OCI-LY7 (cell line): ENCODE measurements around the gene AKAP13. TPM values are rescaled to one million over a fixed set of nuclear protein-coding genes. Genes with fewer than 3 reads are reported as not detected.

Experiments used
- BruUV-seq: library from RNA; stranded (reverse); fragments of 400-500 nt; replicated peaks from 2 replicates; lab custom pipeline; 2021; lab: Mats Ljungman, UMichigan
- CTCF ChIA-PET: fragments of 300-600 bp; sonication (Branson Sonifier 250); formaldehyde crosslinking; loops from one replicate; lab custom pipeline; 2022; ENCODE audit warnings: antibody characterized with exemption; ENCODE audit not compliant: unreplicated experiment; lab: Charles Lee
- POLR2A ChIA-PET: fragments of 300-600 bp; sonication (Branson Sonifier 250); formaldehyde crosslinking; loops from one replicate; lab custom pipeline; 2022; ENCODE audit warnings: antibody characterized with exemption; lab: Charles Lee
- DNase-seq: peaks from one replicate; pipeline ENCODE4 v3.0.0-alpha.2; 2015; ENCODE audit warnings: low spot score
- H2AFZ ChIP-seq: fragments of 200-600 bp; sonication (generic), shearing (Covaris generic); 2 replicates; pipeline ENCODE4 v1.6.1; 2014; ENCODE audit warnings: mild to moderate bottlenecking, antibody characterized with exemption, low read length, moderate library complexity
- H3K27ac ChIP-seq: fragments of 200-600 bp; sonication (generic); 2 replicates; pipeline ENCODE4 v1.5.1; 2014; ENCODE audit warnings: mixed run types, low read depth, mild to moderate bottlenecking, moderate library complexity, low read length, inconsistent platforms; ENCODE audit not compliant: poor library complexity, severe bottlenecking
- H3K36me3 ChIP-seq: fragments of 200-600 bp; sonication (generic); 2 replicates; pipeline ENCODE4 v1.6.1; 2014; ENCODE audit warnings: mild to moderate bottlenecking, antibody characterized with exemption, low read length, moderate library complexity, mixed read lengths; ENCODE audit not compliant: insufficient read depth
- H3K4me1 ChIP-seq: fragments of 200-600 bp; sonication (generic); 2 replicates; pipeline ENCODE4 v1.5.1; 2014; ENCODE audit warnings: mild to moderate bottlenecking, low read length; ENCODE audit not compliant: insufficient read depth, poor library complexity, severe bottlenecking
- H3K4me2 ChIP-seq: fragments of 200-600 bp; sonication (generic); 2 replicates; pipeline ENCODE4 v1.6.1; 2014; ENCODE audit warnings: mild to moderate bottlenecking, low read length
- H3K4me3 ChIP-seq: fragments of 200-600 bp; sonication (generic); 2 replicates; pipeline ENCODE4 v1.5.1; 2014; ENCODE audit warnings: mild to moderate bottlenecking, low read depth, low read length; ENCODE audit not compliant: poor library complexity, severe bottlenecking
- H3K79me2 ChIP-seq: fragments of 200-600 bp; sonication (generic); 2 replicates; pipeline ENCODE4 v1.6.1; 2016; ENCODE audit warnings: low read depth, mild to moderate bottlenecking, low read length, moderate library complexity, mixed read lengths; ENCODE audit not compliant: insufficient read depth
- H3K9me2 ChIP-seq: fragments of 200-600 bp; sonication (generic); 2 replicates; pipeline ENCODE4 v1.6.1; 2016; ENCODE audit warnings: mild to moderate bottlenecking, low read length, mixed read lengths; ENCODE audit not compliant: insufficient read depth
- H3K9me3 ChIP-seq: fragments of 200-600 bp; sonication (generic); 2 replicates; pipeline ENCODE4 v1.6.1; 2014; ENCODE audit warnings: mild to moderate bottlenecking, mixed run types, low read length, mixed read lengths
- H4K20me1 ChIP-seq: fragments of 200-600 bp; sonication (generic); 2 replicates; pipeline ENCODE4 v1.6.1; 2014; ENCODE audit warnings: mild to moderate bottlenecking, antibody characterized with exemption, low read length, moderate library complexity, mixed read lengths; ENCODE audit not compliant: insufficient read depth
- CTCF ChIP-seq: fragments of 200-600 bp; sonication (generic); conservative IDR thresholded peaks from 2 replicates; pipeline ENCODE4 v1.5.1; 2014; ENCODE audit warnings: mild to moderate bottlenecking, antibody characterized with exemption, low read length, moderate library complexity, mixed read lengths
- EZH2phosphoT487 ChIP-seq: fragments of 200-600 bp; sonication (generic); IDR thresholded peaks from 2 replicates; pipeline ENCODE4 v1.6.1; 2018; ENCODE audit warnings: low read depth, borderline replicate concordance, mild to moderate bottlenecking, mixed run types, antibody characterized with exemption, low read length, moderate library complexity, mixed read lengths
- intact Hi-C: fragments of 100-400 bp; cut with micrococcal nuclease; formaldehyde crosslinking; loops from one replicate; pipeline ENCODE4 v1.10.0; 2022; ENCODE audit not compliant: unreplicated experiment
- total RNA-seq, 2 experiments: library from RNA; depleted of rRNA in 1 of 2; stranded (reverse); fragments of >200 nt in 1 of 2; shearing (Covaris generic) in 1 of 2; gene quantifications; 2 replicates each; pipeline ENCODE4 v1.2.3, GENCODE V29; 2014 to 2022

The AKAP13 gene
- total RNA-seq, 2 experiments from 2014 or later: 140 to 250 TPM

DNA sequence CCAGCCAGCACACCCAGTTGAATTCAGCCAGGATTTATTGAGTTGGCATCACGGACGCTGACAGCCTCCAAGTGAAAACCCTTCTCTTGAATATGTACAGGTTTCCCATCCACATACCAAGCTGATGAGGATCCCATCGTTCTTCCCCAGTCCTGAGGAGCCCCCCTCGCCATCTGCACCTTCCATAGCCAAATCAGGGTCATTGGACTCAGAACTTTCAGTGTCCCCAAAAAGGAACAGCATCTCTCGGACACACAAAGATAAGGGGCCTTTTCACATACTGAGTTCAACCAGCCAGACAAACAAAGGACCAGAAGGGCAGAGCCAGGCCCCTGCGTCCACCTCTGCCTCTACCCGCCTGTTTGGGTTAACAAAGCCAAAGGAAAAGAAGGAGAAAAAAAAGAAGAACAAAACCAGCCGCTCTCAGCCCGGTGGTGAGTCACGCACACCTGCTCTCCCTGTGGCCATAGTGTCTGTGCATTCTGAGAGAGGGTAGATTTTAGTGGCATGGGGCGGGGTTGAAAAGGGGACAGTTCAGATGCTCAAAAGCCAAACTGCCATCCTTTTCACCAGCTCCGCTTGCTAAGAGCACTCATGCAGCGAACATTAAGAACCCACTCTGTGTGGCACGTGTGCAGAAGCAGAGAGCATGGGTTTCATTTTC lies 363.1 kb downstream of the AKAP13 start:
- ChIA-PET POLR2A (no interaction called here), CTCF (no interaction called here)
- H3K4me1 ChIP-seq: no peaks in the 10 kb centered on the region
- no peaks in the 10 kb centered on the region for H4K20me1 ChIP-seq
- no peak overlapping the region for H3K4me3 ChIP-seq
- intact Hi-C loops: loop anchor here (5.0 kb wide), 1 partner anchor 49 kb away; the partner anchor contains the start of gene KLHL25
- no peaks in the 10 kb centered on the region for H3K79me2 ChIP-seq
- no peaks in the 10 kb centered on the region for H3K9me2 ChIP-seq
- no peak overlapping the region for H2AFZ ChIP-seq
- no peak overlapping the region for H3K27ac ChIP-seq
- TF ChIP-seq CTCF (no peak), EZH2phosphoT487 (no peak)
- no peak overlapping the region for H3K4me2 ChIP-seq
- no peak for DNase-seq
- H3K36me3 ChIP-seq: peaks cover 98% of the 10 kb centered on the region
- no TSS peak for BruUV-seq
- H3K9me3 ChIP-seq: no peaks in the 10 kb centered on the region

- ChIA-PET CTCF (no interaction called here), POLR2A (no interaction called here)
- Histone ChIP-seq H3K4me3 (no peak overlapping the region), H3K9me3 (no peaks in the 10 kb centered on the region), H3K4me1 (no peaks in the 10 kb centered on the region), H2AFZ (no peak overlapping the region), H4K20me1 (no peaks in the 10 kb centered on the region), H3K27ac (no peak overlapping the region), H3K4me2 (no peak overlapping the region), H3K9me2 (no peaks in the 10 kb centered on the region), H3K36me3 (peaks cover 98% of the 10 kb centered on the region), H3K79me2 (no peaks in the 10 kb centered on the region)
- TF ChIP-seq CTCF (no peak), EZH2phosphoT487 (no peak)
- BruUV-seq: no TSS peak
- intact Hi-C loops: loop anchor here (5.0 kb wide), 1 partner anchor 48 kb away; the partner anchor contains the start of gene KLHL25
- no peak for DNase-seq
Observed at GRCh38 chr15:85744579-85744978, 364.2 kb downstream of the AKAP13 start.

DNA sequence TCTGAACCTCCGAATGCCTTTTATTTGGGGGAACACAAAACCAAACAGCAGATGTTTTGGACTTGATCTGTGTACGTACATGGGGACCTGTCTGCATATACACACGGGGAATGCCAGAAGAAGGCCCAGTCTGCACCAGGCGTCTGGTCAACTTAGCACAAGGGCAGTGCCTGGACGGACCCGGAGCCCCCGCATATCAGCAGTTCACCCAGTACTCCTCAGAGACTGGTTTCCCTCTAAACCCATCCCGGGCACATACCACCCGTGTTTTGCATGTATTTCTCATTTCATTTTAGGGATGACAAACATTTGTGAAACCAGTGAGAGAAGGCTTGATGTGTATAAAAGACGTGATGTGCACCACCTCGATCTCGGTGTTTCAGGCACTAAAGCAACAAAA lies 364.6 kb downstream of the AKAP13 start:
- no peak for DNase-seq
- no TSS peak for BruUV-seq

More for the DNA sequence above, 364.6 kb downstream of the AKAP13 start:
- peaks cover 95% of the 10 kb centered on the region for H3K36me3 ChIP-seq
- H3K79me2 ChIP-seq: no peaks in the 10 kb centered on the region
- no peak overlapping the region for H2AFZ ChIP-seq
- no peaks in the 10 kb centered on the region for H3K9me2 ChIP-seq
- H3K4me1 ChIP-seq: no peaks in the 10 kb centered on the region
- TF ChIP-seq EZH2phosphoT487: no peak
- POLR2A ChIA-PET: no interaction called here
- no peak overlapping the region for H3K4me2 ChIP-seq
- H4K20me1 ChIP-seq: no peaks in the 10 kb centered on the region
- no peak overlapping the region for H3K4me3 ChIP-seq
- H3K27ac ChIP-seq: no peak overlapping the region
- CTCF ChIA-PET: no interaction called here
- intact Hi-C loops: no loop called here
- no peaks in the 10 kb centered on the region for H3K9me3 ChIP-seq
